COLO668 (cell line): ENCODE results near the gene PCBP1.
"Not testable (repeated sequence)": the region's sequence is repeated elsewhere in the genome, so short reads cannot be mapped to it uniquely, and the experiment has no call there.

ENCODE experiments used
- DNase-seq: peaks from one replicate; lab custom pipeline; 2025; ENCODE audit not compliant: unreplicated experiment; lab: John Stamatoyannopoulos, UW

Gene PCBP1

DNA sequence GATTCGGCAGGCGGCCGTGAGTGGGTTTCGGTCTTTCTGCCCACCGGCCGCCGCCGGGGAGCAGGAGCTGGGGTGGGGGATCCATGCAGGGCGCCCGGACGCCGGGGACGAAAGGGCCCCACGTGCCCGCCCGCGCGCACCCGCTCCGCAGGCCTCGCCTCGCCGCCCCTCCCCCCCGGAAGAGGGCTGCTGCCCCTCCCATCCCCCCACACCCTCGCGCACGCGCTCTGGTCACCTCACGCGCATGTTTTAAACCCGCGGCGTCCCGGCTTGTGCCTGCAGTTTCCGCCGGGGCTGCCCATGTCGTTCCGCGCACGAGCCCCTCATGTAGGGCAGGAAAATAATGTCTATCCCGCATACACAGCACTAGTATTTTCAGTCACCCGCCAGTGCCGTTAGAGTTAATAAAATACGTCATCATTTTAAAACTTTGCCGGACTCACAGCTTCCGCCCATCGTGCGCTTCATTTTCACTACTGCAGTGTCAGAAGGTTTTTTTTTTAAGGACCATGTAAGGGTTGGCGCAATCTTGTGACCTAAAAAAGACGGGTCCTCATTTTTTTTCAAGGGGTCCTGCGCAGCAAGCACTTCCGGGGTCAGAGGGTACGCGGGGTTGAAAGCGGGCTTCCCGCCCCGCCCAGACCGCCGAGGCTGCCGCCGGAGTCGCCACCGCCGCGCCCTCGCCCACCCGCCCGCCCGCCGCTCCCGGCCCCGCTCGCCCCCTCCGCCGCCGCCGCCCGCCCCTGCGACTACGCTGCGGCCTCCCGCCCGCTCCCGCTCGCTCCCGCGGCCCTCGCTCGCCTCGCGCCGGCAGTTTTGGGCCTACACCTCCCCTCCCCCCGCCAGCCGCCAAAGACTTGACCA, at the start of gene PCBP1:
Gene PCBP1, plus strand, starts transcription at position 640 of the 864 bp plus-strand sequence. CDS start 267 bp downstream, outside the sequence.
- peak; percentile 97 for DNase-seq

DNA sequence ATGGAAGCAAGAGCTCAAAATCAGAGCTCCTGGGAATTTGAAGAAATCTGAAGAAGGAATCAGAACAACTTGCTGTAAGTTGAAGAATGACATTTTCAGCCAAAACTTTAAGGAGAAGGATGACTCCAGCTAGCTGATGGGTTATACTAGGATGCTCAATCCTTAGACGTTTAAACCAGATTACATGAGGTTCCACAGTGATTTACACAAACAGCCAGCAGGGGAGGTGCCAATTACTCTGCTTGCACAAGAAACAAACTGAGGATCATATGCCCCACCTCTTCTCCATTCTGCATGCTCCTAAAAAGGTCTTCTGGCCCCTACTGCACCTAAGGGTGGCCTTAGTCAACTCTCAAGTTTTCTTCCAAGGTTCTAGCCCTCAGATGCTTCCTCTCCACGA, 47.9 kb upstream of the PCBP1 start:
- DNase-seq: no peak

DNA sequence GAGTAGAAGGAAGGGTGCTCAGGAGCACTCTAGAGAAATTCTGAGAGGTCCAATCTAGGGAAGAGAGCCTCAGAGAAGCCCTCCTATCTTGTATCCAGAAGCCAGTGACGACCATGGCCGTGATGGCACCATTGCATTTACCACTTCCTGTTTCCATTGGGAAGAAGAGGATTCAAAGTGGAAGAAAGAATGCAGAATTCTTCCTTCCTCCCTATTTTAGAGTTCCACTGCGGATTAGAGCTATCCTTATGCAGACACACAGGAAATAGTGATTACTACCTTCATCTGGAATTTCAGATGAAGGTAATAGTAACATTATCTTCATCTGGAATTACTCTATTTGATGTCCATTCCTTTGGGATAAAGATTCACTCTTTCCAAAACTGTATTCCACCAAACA, 45.6 kb upstream of the PCBP1 start:
- DNase-seq: no peak

DNA sequence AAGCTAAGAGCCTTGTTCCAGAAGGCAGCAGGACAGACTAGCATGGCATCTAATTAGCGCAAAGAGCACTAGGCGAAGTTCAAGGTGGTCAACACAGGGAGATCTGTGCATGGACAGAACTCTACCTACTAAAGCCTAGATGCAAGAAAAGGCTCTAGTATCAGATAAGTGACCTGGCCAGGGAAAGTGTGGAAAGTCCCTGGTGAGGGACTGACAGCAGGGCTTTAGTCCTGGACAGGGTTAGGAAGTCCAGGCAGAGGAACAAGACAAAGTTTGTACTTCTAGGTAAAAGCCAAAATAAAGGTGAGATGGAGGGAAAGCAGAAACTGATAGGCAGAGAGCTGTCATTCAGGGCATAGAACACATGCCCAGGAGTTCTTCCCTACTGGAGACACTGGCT, 45.0 kb upstream of the PCBP1 start:
- no peak for DNase-seq

DNA sequence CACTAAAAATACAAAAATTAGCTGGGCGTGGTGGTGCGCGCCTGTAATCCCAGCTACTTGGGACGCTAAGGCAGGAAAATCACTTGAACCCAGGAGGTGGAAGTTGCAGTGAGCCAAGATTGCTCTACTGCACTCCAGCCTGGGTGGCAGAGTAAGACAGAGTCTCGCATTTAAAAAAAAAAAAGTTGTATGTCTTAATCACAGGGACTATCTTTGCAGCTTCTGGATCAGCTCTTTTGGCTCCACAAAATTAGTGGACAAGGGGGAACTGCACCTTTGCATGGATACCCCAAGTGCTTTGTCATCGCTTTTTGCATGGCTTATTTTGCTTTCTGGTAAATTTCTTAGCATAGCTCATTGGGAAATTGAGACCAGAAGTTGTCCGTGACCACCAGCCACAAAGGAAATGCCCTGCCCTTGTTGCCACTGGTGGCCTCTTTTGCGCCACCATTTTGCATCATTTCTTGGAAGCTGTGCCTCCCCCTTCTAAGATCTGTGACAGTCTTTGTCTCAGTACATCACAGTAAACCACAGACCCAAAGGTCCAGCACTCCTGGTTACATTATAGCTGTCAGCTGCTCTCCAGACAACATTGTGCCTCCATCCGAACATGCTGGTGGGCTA, 43.9 kb upstream of the PCBP1 start:
- DNase-seq: no peak

DNA sequence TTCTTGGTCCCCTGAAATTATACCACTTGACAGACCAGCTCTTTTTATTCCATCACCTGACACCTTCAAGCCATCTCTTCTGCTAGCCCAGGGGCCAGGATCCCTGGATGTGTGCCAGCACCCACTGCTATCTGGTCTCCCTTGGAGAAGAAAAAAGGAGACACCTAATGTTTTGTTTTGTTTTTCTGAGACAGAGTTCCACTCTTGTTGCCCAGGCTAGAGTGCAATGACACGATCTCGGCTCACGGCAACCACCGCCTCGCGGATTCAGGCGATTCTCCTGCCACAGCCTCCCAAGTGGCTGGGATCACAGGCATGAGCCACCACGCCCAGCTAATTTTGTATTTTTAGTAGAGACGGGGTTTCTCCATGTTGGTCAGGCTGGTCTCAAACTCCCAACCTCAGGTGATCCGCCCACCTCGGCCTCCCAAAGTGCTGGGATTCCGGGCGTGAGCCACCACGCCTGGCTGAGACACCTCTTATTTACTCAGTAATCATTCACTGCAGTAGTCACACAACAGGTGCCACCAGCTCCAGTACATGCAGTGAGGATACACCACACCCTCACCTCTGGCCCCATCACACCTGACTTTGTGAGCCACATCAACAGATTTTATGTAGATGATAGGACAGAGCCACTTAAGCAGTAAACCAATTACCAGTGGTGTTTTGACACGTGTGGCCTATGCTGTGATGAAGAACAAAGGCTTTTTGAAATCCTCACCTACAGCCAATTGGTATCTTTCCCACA, 42.8 kb upstream of the PCBP1 start:
- peak; percentile 49 for DNase-seq

DNA sequence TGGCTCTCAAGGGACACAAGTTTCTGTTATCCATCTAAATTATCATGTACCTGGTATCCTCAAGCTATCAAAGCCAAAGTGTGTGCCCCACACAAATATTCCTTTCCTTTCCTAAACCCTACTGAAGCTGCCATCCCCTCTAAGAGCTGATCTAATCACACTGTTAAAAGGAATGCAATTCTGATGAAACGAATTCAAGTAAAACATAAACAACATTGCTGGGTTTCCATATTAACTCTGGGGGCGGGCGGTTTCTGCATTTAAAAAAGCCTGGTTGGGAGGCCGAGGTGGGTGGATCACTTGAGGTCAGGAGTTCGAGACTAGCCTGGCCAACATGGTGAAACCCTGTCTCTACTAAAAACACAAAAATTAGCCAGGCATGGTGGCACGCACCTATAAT, 41.9 kb upstream of the PCBP1 start:
- no peak for DNase-seq

DNA sequence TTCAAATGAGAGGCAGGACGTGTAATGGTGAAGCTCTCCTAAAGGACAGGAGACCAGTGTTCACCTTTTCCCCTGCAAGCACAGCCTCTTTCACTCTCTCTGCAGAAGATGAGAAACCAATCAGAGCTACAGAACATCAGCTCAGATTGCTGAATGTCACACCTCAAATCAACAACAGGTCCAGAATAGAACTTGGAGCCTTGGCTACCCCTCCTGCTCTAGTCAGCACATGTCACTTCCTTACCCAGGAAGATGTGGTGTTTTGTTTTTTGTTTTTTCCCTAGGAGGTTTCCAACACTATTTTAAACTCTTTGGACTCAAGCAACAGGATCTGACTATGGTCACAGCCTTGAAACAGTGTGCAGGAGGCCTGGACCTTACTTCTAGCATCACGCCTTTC, 41.3 kb upstream of the PCBP1 start:
- no peak for DNase-seq

DNA sequence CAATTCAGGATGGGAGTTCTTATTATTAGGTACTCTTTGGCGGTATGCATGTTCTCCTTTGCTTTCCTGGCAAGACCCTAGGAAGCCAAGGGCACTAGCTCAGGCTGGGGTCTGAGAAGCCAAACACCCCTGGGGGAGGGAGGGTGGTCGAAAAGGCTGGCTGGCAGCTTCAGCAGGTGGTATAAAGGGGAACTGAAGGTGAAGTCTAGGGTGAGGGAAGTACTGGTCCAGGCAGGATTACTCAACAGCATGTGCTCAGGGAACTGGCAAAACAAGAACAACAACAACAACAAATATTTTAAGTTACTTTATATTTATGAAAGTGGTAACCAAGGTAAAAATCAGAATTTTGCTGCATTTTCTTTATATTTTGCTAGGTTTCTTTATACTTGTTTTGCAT, 40.7 kb upstream of the PCBP1 start:
- no peak for DNase-seq

DNA sequence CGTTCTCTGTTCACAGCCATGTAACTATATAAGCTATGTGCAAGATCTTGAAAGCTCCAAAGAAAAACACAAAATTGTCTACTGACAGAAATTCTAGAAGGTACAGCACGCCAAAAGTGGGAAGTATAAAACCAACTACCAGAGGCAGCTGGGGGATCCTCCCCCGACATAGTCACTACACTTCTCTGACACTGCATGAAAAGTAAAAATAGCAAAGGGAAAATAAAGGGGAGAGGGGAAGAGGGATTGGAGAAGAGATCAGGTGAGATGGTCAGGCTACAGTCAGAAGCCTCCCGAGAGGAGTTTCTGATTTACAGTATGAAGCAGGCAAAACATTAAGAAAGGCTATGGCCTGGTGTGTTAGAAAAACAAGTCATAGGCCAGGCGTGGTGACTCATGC, 39.8 kb upstream of the PCBP1 start:
- DNase-seq: no peak

DNA sequence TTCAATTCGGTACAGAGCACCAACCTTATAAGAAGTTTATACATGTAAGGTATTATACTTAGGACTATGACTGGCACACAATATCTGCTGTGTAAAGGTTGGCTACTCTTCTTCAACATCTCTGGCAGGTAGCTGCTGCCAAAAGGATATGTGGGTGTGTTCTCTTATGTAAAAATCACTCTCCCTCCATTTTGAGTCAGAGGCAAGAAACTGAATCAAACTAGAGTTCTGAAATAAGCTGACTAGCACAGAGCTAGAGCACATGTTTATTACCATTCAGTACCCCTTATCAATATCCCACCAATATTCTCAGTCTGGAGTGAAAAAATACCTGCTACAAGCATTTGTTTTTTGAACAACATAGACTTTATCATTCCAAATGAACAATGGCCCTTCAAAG, 38.0 kb upstream of the PCBP1 start:
- no peak for DNase-seq

DNA sequence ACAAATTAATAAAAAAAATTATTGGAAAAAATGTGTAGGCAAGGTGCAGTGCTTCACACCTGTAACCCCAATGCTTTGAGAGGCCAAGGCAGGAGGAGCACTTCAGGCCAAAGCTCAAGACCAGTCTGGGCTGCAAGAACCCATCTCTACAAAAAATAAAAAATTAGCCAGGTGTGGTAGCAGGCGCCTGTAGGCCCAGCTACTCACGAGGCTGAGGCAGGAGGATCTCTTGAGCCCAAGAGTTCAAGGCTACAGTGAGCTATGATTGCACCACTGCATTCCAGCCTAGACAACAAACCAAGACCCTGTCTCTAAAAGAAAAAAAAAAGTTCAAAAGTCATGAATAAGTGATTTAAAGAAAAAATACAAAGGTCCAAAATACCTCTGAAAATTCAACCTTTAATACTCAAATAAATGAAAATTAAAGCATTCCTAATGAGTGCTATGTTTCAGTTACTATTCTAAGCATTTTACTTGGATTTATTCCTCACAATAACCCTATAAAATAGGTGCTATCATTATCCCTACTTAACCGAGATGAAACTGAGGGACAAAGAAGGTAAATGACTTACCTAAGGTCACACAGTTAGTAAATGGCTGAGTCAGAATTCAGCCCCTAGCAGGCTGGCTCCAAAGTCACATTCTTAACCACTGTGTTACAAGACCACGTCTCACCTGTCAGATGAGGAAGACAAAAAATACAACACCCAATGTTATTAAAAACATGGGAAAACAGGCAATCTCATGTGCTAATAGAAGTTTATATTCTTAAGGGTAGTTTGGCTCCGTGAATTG, 36.4 kb upstream of the PCBP1 start:
- no peak for DNase-seq

DNA sequence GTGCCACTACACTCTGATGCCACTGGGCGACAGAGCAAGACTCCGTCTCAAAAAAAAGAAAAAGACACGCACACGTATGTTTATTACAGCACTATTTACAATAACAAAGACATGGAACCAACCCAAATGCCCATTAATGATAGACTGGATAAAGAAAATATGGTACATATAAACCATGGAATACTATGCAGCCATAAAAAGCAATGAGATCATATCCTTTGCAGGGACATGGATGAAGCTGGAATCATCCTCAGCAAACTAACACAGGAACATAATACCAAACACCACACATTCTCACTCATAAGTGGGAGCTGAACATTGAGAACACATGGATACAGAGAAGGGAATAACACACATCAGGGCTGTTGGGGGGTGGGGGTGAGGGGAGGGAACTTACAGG, 32.0 kb upstream of the PCBP1 start:
- DNase-seq: not testable (repeated sequence)

DNA sequence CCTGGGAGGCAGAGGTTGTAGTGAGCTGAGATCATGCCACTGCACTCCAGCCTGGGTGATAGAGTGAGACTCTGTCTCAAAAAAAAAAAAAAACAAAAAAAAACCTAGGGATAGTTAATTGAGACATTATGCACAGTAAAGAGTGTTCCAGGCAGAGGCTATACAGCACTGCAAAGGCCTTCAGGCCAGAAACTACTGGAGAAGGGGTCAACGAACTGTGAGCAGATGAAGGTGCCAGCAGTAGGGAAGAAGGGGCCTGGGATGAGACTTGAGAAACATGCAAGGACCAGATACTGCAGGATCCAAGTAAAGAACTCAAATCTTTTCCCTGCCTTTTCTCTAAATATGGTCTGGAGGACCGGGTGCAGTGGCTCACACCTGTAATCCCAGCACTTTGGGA, 26.0 kb upstream of the PCBP1 start:
- no peak for DNase-seq

DNA sequence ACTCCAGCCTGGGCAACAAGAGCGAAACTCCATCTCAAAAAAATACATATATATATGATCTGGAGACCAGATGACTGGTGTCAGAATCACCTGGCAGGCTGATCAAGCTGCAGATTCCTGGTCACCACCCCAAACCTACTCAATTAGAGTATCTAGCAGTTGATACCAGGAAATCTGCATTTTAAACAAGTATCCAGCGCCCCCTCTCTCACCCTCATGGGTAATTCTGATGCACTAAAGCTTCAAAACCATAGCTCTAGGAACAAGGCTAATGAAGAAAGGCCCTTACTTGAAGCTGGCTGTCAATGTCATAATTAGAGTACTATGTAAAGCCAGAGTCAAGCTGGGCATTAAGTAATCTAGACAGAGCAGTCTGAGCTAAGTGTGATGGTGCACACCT, 25.0 kb upstream of the PCBP1 start:
- DNase-seq: no peak

DNA sequence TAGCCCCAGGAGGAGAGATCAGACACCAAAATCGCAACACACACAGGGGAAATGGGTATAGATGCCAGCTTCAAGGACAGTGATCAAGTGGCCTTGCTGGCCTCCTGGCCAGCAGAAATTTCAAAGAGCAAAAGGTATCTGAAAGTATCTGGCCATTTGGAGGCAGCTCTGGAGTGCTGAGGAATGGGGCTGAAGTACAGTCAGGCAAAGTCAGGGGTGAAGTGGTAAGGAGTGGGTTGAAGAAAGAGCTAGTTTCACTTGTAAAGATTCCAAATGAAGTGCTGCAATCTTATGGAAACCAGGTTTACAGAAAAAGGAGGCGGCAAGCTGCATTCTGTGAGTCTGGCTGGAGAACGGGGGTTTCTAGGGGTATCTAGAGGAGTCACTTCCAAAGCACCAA, 19.2 kb upstream of the PCBP1 start:
- no peak for DNase-seq

DNA sequence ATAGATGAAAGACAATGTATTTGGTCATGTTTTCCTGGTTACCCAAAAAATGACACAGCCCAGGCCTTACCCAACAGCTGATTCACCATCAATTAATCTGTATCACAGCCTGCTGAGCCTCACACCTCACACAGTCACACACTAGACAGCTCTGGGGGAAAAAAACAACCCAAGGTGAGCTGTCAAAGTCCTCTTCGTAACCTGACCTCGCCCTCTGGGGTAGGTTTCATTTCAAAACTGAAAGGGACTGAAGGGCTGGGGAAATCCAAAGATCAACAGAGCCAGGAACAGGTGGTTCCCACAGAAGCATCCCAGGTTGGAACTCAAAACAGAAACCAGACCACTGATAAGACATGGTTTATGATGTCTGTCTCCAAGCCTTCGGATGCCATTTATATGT, 18.2 kb upstream of the PCBP1 start:
- DNase-seq: peak; percentile 58

DNA sequence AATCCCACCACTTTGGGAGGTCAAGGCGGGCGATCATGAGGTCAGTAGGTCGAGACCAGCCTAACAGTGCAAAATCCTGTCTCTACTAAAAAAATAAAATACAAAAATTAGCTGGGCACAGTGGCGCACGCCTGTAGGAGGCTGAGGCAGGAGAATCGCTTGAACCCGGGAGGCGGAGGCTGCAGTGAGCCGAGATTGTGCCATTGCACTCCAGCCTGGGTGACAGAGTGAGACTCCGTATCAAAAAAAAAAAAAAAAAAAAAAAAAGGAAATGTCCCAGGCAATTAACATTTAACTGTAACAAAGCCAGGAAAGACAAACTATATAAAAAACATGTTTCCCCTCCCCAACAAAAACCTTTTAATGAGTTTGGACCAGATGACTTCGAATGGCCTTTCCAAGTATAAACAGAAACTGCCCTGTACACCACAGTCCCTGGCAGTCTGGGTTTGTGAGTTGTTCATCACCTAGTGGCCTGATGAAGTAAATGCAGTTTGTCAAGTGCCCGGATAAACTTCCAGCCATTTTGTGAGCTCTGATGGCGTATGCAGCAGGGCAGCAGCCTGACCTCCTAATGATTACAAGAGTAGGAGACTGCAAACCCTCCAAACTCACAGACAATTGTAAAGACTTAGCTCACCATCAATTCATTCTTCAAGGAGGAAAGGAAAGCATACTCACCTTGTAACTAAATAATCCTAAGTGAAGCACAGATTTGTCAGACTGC, 16.6 kb upstream of the PCBP1 start:
- peak; percentile 46 for DNase-seq

DNA sequence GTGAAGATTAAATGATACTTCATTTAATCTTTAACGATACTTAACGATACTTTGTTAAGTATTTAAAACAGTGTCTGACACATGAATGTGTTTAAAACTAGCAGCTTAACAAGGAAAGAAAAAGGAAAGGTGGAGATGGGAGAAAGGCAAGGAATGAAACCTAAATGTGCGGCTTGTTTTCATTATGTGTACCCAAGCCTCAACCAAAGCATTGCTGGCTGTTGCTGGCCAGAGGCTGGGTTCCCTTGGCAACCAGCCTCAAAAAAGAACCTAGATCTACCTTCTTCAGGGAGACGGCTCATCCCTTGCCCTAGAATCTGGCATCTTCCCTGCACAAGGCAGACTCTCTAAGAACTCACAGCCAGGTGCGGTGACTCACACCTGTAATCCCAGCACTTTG, 13.8 kb upstream of the PCBP1 start:
- no peak for DNase-seq

DNA sequence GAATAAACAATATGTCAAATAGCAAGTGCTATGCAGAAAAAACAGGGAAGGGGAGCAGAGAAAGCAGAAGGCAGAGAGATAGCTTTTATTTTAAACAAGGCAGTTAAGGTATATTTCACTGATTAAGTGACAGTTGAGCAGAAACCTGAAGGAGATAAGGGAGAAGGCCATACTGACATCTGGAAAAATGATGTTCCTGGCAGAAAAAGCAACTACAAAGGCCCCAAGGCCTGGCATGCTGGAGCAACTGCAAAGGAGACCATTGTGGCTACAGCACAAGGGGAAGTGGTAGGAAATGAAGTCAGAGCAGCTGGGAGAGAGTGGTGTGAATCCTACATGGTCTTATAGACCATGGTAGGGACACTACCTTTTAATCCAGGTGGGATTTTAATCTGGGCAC, 8.9 kb upstream of the PCBP1 start:
- DNase-seq: no peak
